Glutamatergic neuron (in vitro differentiated cells): Measurements from ENCODE around the gene CDSN. TPM values are rescaled to one million over a fixed set of nuclear protein-coding genes. Genes with fewer than 3 reads are reported as not detected.
A peak's percentile ranks its signal among the peaks of the same experiment; 100 is the strongest.

Experiments used
- DNase-seq: peaks from one replicate; pipeline ENCODE4 v3.0.0; 2022
- H3K27ac Mint-ChIP-seq: one replicate; pipeline ENCODE4 v1.8.0; 2020; ENCODE audit warnings: mild to moderate bottlenecking, mixed read lengths, inconsistent platforms; ENCODE audit not compliant: unreplicated experiment
- H3K27me3 Mint-ChIP-seq: one replicate; pipeline ENCODE4 v1.8.0; 2020; ENCODE audit warnings: mild to moderate bottlenecking, moderate library complexity, mixed read lengths, inconsistent platforms; ENCODE audit not compliant: unreplicated experiment
- H3K36me3 Mint-ChIP-seq: one replicate; pipeline ENCODE4 v1.8.0; 2020; ENCODE audit warnings: mild to moderate bottlenecking, mixed read lengths, inconsistent platforms; ENCODE audit not compliant: unreplicated experiment
- H3K4me1 Mint-ChIP-seq: one replicate; pipeline ENCODE4 v1.8.0; 2020; ENCODE audit warnings: mild to moderate bottlenecking, low read depth, mixed read lengths, inconsistent platforms; ENCODE audit not compliant: unreplicated experiment
- H3K4me3 Mint-ChIP-seq: one replicate; pipeline ENCODE4 v1.8.0; 2020; ENCODE audit warnings: mild to moderate bottlenecking, mixed read lengths, inconsistent platforms; ENCODE audit not compliant: unreplicated experiment
- H3K9me3 Mint-ChIP-seq: one replicate; pipeline ENCODE4 v1.8.0; 2020; ENCODE audit warnings: mild to moderate bottlenecking, moderate library complexity, mixed read lengths, inconsistent platforms; ENCODE audit not compliant: unreplicated experiment
- CTCF ChIP-seq: fragments of 200-600 bp; sonication (generic); IDR thresholded peaks from one replicate; pipeline ENCODE4 v1.5.0; 2021; ENCODE audit not compliant: partially characterized antibody, unreplicated experiment
- total RNA-seq: library from RNA; stranded (reverse); fragmentation: NEBNext Ultra II Directional; extraction: Animal tissue kit (Norgen Biotek cat#: 25700); gene quantifications from one replicate; pipeline ENCODE4 v1.2.1, GENCODE V29; 2021; ENCODE audit not compliant: unreplicated experiment

Gene CDSN
- total RNA-seq, 1 donor from 2014 or later: not detected

GRCh38 chr6:31163922-31164321, 43.7 kb upstream of the CDSN start:
- no peak for TF ChIP-seq CTCF
- Mint-ChIP-seq H3K9me3 (peaks cover 4% of the 10 kb centered on the region), H3K4me1 (peaks cover 14% of the 10 kb centered on the region), H3K27me3 (no peaks in the 10 kb centered on the region), H3K4me3 (no peak overlapping the region), H3K27ac (no peak overlapping the region), H3K36me3 (no peaks in the 10 kb centered on the region)
- DNase-seq: no peak

GRCh38 chr6:31162463-31163165, 42.4 kb upstream of the CDSN start:
- no peak overlapping the region for H3K27ac Mint-ChIP-seq
- H3K27me3 Mint-ChIP-seq: no peaks in the 10 kb centered on the region
- no peak for DNase-seq
- H3K4me1 Mint-ChIP-seq: peaks cover 9% of the 10 kb centered on the region
- no peaks in the 10 kb centered on the region for H3K36me3 Mint-ChIP-seq
- no peak overlapping the region for H3K4me3 Mint-ChIP-seq
- TF ChIP-seq CTCF: no peak
- peaks cover 2% of the 10 kb centered on the region for H3K9me3 Mint-ChIP-seq

- peaks cover 9% of the 10 kb centered on the region for H3K4me1 Mint-ChIP-seq
- no peak for DNase-seq
- no peaks in the 10 kb centered on the region for H3K36me3 Mint-ChIP-seq
- no peak overlapping the region for H3K4me3 Mint-ChIP-seq
- H3K27ac Mint-ChIP-seq: no peak overlapping the region
- H3K27me3 Mint-ChIP-seq: no peaks in the 10 kb centered on the region
- TF ChIP-seq CTCF: no peak
- peaks cover 2% of the 10 kb centered on the region for H3K9me3 Mint-ChIP-seq
Measured at GRCh38 chr6:31161216-31162126, 41.2 kb upstream of the CDSN start.

GRCh38 chr6:31158863-31159855, 38.9 kb upstream of the CDSN start:
- Mint-ChIP-seq H3K4me3 (peak overlapping the region; percentile 93), H3K27ac (no peak overlapping the region), H3K4me1 (peaks cover 3% of the 10 kb centered on the region), H3K9me3 (peaks cover 2% of the 10 kb centered on the region), H3K36me3 (no peaks in the 10 kb centered on the region), H3K27me3 (no peaks in the 10 kb centered on the region)
- no peak for DNase-seq
- TF ChIP-seq CTCF: no peak
